OCI-LY3 (cell line): ENCODE measurements around the gene PTPRM.

Experiments used
- CTCF ChIP-seq: fragments of 200-600, 300-600 bp; sonication (generic); IDR thresholded peaks from 2 replicates; pipeline ENCODE4 v1.5.1; 2014; ENCODE audit warnings: antibody characterized with exemption, low read length, low read depth
- EZH2phosphoT487 ChIP-seq: fragments of 200-600 bp; shearing (Covaris generic); IDR thresholded peaks from 2 replicates; pipeline ENCODE4 v1.6.1; 2018; ENCODE audit warnings: antibody characterized with exemption, mixed run types, low read depth

DNA sequence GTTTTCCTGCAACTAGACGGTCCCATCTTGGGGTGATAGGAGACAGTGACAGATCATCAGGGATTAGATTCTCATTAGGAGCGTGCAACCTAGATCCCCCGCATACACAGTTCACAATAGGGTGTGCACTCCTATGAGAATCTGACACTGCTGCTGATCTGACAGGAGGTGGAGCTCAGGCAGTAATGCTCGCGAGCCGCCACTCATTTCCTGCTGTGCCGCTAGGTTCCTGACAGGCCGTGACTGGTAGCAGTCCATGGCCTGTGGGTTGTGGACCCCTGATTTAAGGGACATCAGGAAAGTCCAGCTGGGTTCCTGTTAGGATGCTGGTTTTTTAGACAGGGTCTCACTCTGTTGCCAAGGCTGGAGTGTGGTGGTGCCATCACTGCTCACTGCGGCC, 48.7 kb downstream of the PTPRM start:
- TF ChIP-seq CTCF: no peak
- TF ChIP-seq EZH2phosphoT487: no peak
